PC-9 (cell line): Measurements from ENCODE around the gene RPL27. TPM values are rescaled to one million over a fixed set of nuclear protein-coding genes. Genes with fewer than 3 reads are reported as not detected.

Source experiments
- BruUV-seq: library from RNA; stranded (reverse); fragments of 400-500 nt; replicated peaks from 2 replicates; lab custom pipeline; 2021; lab: Mats Ljungman, UMichigan
- CTCF ChIA-PET: fragments of 300-600 bp; sonication (Branson Sonifier 250); formaldehyde crosslinking; loops from one replicate; lab custom pipeline; 2022; ENCODE audit warnings: antibody characterized with exemption; lab: Charles Lee
- POLR2A ChIA-PET: fragments of 300-600 bp; sonication (Branson Sonifier 250); formaldehyde crosslinking; loops from one replicate; lab custom pipeline; 2022; ENCODE audit warnings: antibody characterized with exemption; ENCODE audit not compliant: unreplicated experiment; lab: Charles Lee
- DNase-seq, 2 experiments: peaks; one replicate each; pipeline versions ENCODE4 v3.0.0 to v3.0.0-alpha.2; 2015 to 2022; ENCODE audit warnings: mixed read lengths in 1 of 2
- H2AFZ ChIP-seq: fragments of 200-600 bp; sonication (generic); 2 replicates; pipeline ENCODE4 v1.8.1; 2017; ENCODE audit warnings: antibody characterized with exemption
- H3F3A ChIP-seq: fragments of 200-600 bp; sonication (generic); 2 replicates; pipeline ENCODE4 v1.8.1; 2017; ENCODE audit warnings: antibody characterized with exemption, mild to moderate bottlenecking, low read depth; ENCODE audit not compliant: insufficient read depth
- H3K27ac ChIP-seq: fragments of 200-600 bp; sonication (generic); 2 replicates; pipeline ENCODE4 v1.6.1; 2016; ENCODE audit warnings: mixed run types
- H3K27me3 ChIP-seq: fragments of 200-600 bp; sonication (generic); 2 replicates; pipeline ENCODE4 v1.6.1; 2016; ENCODE audit warnings: low read depth, mixed run types; ENCODE audit not compliant: insufficient read depth
- H3K36me3 ChIP-seq: fragments of 200-600 bp; sonication (generic); 2 replicates; pipeline ENCODE4 v1.6.1; 2016; ENCODE audit warnings: low read depth, mixed run types
- H3K4me1 ChIP-seq: fragments of 200-600 bp; sonication (generic); replicated peaks from 2 replicates; pipeline ENCODE4 v1.6.1; 2016; ENCODE audit warnings: mixed run types; ENCODE audit not compliant: insufficient read depth
- H3K4me2 ChIP-seq: fragments of 200-600 bp; sonication (generic); 2 replicates; pipeline ENCODE4 v1.6.1; 2017; ENCODE audit warnings: mixed run types
- H3K4me3 ChIP-seq: fragments of 200-600 bp; sonication (generic); 2 replicates; pipeline ENCODE4 v1.6.1; 2016; ENCODE audit warnings: mixed run types
- H3K79me2 ChIP-seq: fragments of 200-600 bp; sonication (generic); 2 replicates; pipeline ENCODE4 v1.6.1; 2017; ENCODE audit warnings: low read depth, mixed run types
- H3K9me2 ChIP-seq: fragments of 200-600 bp; sonication (generic); 2 replicates; pipeline ENCODE4 v1.8.1; 2017; ENCODE audit warnings: mild to moderate bottlenecking; ENCODE audit not compliant: insufficient read depth
- H3K9me3 ChIP-seq: fragments of 200-600 bp; sonication (generic); 2 replicates; pipeline ENCODE4 v1.8.1; 2016; ENCODE audit warnings: low read depth; ENCODE audit not compliant: insufficient read depth
- H4K20me1 ChIP-seq: fragments of 200-600 bp; sonication (generic); 2 replicates; pipeline ENCODE4 v1.8.1; 2017; ENCODE audit not compliant: insufficient read depth
- EZH2 ChIP-seq: fragments of 200-600 bp; sonication (generic); IDR thresholded peaks from 2 replicates; pipeline ENCODE4 v1.8.0; 2017; ENCODE audit warnings: antibody characterized with exemption, low read depth
- intact Hi-C: fragments of 100-400 bp; cut with micrococcal nuclease; formaldehyde crosslinking; loops from one replicate; pipeline ENCODE4 v1.10.0; 2022; ENCODE audit not compliant: unreplicated experiment
- total RNA-seq: library from RNA; stranded (reverse); gene quantifications from 2 replicates; pipeline ENCODE4 v1.2.3, GENCODE V29; 2021
- TF ChIP-seq, protein P1 (sequence below): fragments of 200-600 bp; sonication (generic); conservative IDR thresholded peaks from 2 replicates; pipeline ENCODE4 v1.6.1; 2017; ENCODE audit warnings: mixed run types, antibody characterized with exemption, mild to moderate bottlenecking, moderate library complexity

Gene RPL27
- total RNA-seq, 1 experiment from 2014 or later, result 950 TPM

- CTCF ChIA-PET, result no interaction called here
- H3K4me2 ChIP-seq, result no peak overlapping the region
- peaks cover 24% of the 10 kb centered on the region for H3K4me1 ChIP-seq
- H3K27ac ChIP-seq, result no peak overlapping the region
- intact Hi-C loops, result no loop called here
- no peaks in the 10 kb centered on the region for H3K9me2 ChIP-seq
- BruUV-seq, result no TSS peak
- peaks cover 22% of the 10 kb centered on the region for H3K36me3 ChIP-seq
- TF ChIP-seq, protein P1, sequence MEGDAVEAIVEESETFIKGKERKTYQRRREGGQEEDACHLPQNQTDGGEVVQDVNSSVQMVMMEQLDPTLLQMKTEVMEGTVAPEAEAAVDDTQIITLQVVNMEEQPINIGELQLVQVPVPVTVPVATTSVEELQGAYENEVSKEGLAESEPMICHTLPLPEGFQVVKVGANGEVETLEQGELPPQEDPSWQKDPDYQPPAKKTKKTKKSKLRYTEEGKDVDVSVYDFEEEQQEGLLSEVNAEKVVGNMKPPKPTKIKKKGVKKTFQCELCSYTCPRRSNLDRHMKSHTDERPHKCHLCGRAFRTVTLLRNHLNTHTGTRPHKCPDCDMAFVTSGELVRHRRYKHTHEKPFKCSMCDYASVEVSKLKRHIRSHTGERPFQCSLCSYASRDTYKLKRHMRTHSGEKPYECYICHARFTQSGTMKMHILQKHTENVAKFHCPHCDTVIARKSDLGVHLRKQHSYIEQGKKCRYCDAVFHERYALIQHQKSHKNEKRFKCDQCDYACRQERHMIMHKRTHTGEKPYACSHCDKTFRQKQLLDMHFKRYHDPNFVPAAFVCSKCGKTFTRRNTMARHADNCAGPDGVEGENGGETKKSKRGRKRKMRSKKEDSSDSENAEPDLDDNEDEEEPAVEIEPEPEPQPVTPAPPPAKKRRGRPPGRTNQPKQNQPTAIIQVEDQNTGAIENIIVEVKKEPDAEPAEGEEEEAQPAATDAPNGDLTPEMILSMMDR, result no peak
- no peak for TF ChIP-seq EZH2
- H3K9me3 ChIP-seq, result no peaks in the 10 kb centered on the region
- no peak for DNase-seq
- peaks cover 11% of the 10 kb centered on the region for H3K79me2 ChIP-seq
- POLR2A ChIA-PET, result interaction anchor here (0.6 kb wide), 1 partner anchor 41 kb away, joined by 3 read pairs; no protein-coding TSS in a partner anchor
- peaks cover 32% of the 10 kb centered on the region for H3F3A ChIP-seq
- no peak overlapping the region for H3K4me3 ChIP-seq
- H2AFZ ChIP-seq, result no peak overlapping the region
- H4K20me1 ChIP-seq, result no peaks in the 10 kb centered on the region
- no peaks in the 10 kb centered on the region for H3K27me3 ChIP-seq
Observed at GRCh38 chr17:43014649-43015542, 16.7 kb downstream of the RPL27 start.

- Histone ChIP-seq H4K20me1 (no peaks in the 10 kb centered on the region; the same call in 1 of the 2 replicates), H3K27me3 (no peaks in the 10 kb centered on the region), H3K4me3 (no peak overlapping the region), H3K9me3 (no peaks in the 10 kb centered on the region), H3K27ac (no peak overlapping the region), H2AFZ (no peak overlapping the region), H3F3A (peaks cover 32% of the 10 kb centered on the region), H3K4me1 (peaks cover 24% of the 10 kb centered on the region), H3K4me2 (no peak overlapping the region), H3K9me2 (no peaks in the 10 kb centered on the region), H3K36me3 (peaks cover 22% of the 10 kb centered on the region), H3K79me2 (peaks cover 18% of the 10 kb centered on the region)
- CTCF ChIA-PET, result no interaction called here
- DNase-seq, result no peak
- POLR2A ChIA-PET, result no interaction called here
- TSS peak; percentile 19 for BruUV-seq
- TF ChIP-seq, protein P1, result no peak
- no peak for TF ChIP-seq EZH2
- intact Hi-C loops, result no loop called here
Observed at GRCh38 chr17:43015579-43015978, 17.4 kb downstream of the RPL27 start.

- H3K79me2 ChIP-seq, result peaks cover 21% of the 10 kb centered on the region
Observed at GRCh38 chr17:43016216-43016615, 18.0 kb downstream of the RPL27 start.

More at GRCh38 chr17:43016216-43016615, 18.0 kb downstream of the RPL27 start:
- TF ChIP-seq EZH2, result no peak
- TF ChIP-seq, protein P1, result no peak
- H4K20me1 ChIP-seq, result peaks cover 2% of the 10 kb centered on the region; the same call in 1 of the 2 replicates
- H3K9me3 ChIP-seq, result no peaks in the 10 kb centered on the region
- H3K9me2 ChIP-seq, result no peaks in the 10 kb centered on the region
- ChIA-PET CTCF (no interaction called here), POLR2A (no interaction called here)
- no peaks in the 10 kb centered on the region for H3K27me3 ChIP-seq
- BruUV-seq, result no TSS peak
- H3K27ac ChIP-seq, result no peak overlapping the region
- H3K4me3 ChIP-seq, result no peak overlapping the region
- peaks cover 22% of the 10 kb centered on the region for H3K36me3 ChIP-seq
- no peak overlapping the region for H3K4me2 ChIP-seq
- H3K4me1 ChIP-seq, result peaks cover 24% of the 10 kb centered on the region
- H3F3A ChIP-seq, result peaks cover 32% of the 10 kb centered on the region; the same call in 1 of the 2 replicates
- no peak for DNase-seq
- intact Hi-C loops, result no loop called here
- no peak overlapping the region for H2AFZ ChIP-seq
